ENCODE measurements around the gene ZNF423.
"Not testable (repeated sequence)": the region's sequence is repeated elsewhere in the genome, so short reads cannot be mapped to it uniquely, and the experiment has no call there.

ZNF423 gene

GRCh38 chr16:49688036-49688697 is 167.7 kb downstream of the ZNF423 start:
- no peak overlapping the region for H3K4me3 ChIP-seq

GRCh38 chr16:49687476-49688002 is 168.4 kb downstream of the ZNF423 start:
- no peak overlapping the region for H3K27ac ChIP-seq
- no peak overlapping the region for H3K4me3 ChIP-seq

More at GRCh38 chr16:49688036-49688697, 167.7 kb downstream of the ZNF423 start:
- H3K27ac ChIP-seq = no peak overlapping the region

GRCh38 chr16:49684696-49685095 is 171.2 kb downstream of the ZNF423 start:
- no peak overlapping the region for H3K4me3 ChIP-seq

GRCh38 chr16:49682577-49683165 is 173.2 kb downstream of the ZNF423 start:
- no peak overlapping the region for H3K27ac ChIP-seq

More at GRCh38 chr16:49684696-49685095, 171.2 kb downstream of the ZNF423 start:
- no peak overlapping the region for H3K27ac ChIP-seq

GRCh38 chr16:49681217-49681883 is 174.6 kb downstream of the ZNF423 start:
- Histone ChIP-seq H3K4me3 (no peak overlapping the region), H3K27ac (no peak overlapping the region)

More at GRCh38 chr16:49682577-49683165, 173.2 kb downstream of the ZNF423 start:
- H3K4me3 ChIP-seq = no peak overlapping the region

- no peak overlapping the region for H3K27ac ChIP-seq
- no peak overlapping the region for H3K4me3 ChIP-seq
Observed at GRCh38 chr16:49679095-49679494, 176.8 kb downstream of the ZNF423 start.

- not testable (repeated sequence) for H3K27ac ChIP-seq, H3K4me3 ChIP-seq
Observed at GRCh38 chr16:49677661-49678060, 178.3 kb downstream of the ZNF423 start.

- H3K4me3 ChIP-seq = no peak overlapping the region
- no peak overlapping the region for H3K27ac ChIP-seq
Observed at GRCh38 chr16:49675413-49675812, 180.5 kb downstream of the ZNF423 start.

- no peak overlapping the region for H3K27ac ChIP-seq
- H3K4me3 ChIP-seq = no peak overlapping the region
Observed at GRCh38 chr16:49674990-49675389, 180.9 kb downstream of the ZNF423 start.

GRCh38 chr16:49674351-49674851 is 181.5 kb downstream of the ZNF423 start:
- no peak overlapping the region for H3K4me3 ChIP-seq
- H3K27ac ChIP-seq = no peak overlapping the region

- Histone ChIP-seq H3K4me3 (no peak overlapping the region), H3K27ac (no peak overlapping the region)
Observed at GRCh38 chr16:49673442-49673841, 182.5 kb downstream of the ZNF423 start.

- Histone ChIP-seq H3K27ac (no peak overlapping the region), H3K4me3 (no peak overlapping the region)
Observed at GRCh38 chr16:49672753-49673152, 183.2 kb downstream of the ZNF423 start.

- no peak overlapping the region for H3K27ac ChIP-seq
- H3K4me3 ChIP-seq = no peak overlapping the region
Observed at GRCh38 chr16:49671333-49671732, 184.6 kb downstream of the ZNF423 start.

GRCh38 chr16:49670627-49671026 is 185.3 kb downstream of the ZNF423 start:
- H3K27ac ChIP-seq = no peak overlapping the region
- no peak overlapping the region for H3K4me3 ChIP-seq

GRCh38 chr16:49665482-49666230 is 190.3 kb downstream of the ZNF423 start:
- peak overlapping the region in 8 of 21 experiments; percentile 9 to 84 (median 76) for H3K27ac ChIP-seq
- no peak overlapping the region for H3K4me3 ChIP-seq

- Histone ChIP-seq H3K4me3 (peak overlapping the region in 3 of 7 experiments; percentile 1 to 22 (median 16)), H3K27ac (peak overlapping the region in 18 of 21 experiments; percentile 23 to 85 (median 69))
Observed at GRCh38 chr16:49664221-49665215, 191.4 kb downstream of the ZNF423 start.

- peak overlapping the region in 4 of 7 experiments; percentile 1 to 22 (median 16) for H3K4me3 ChIP-seq
- peak overlapping the region in 18 of 21 experiments; percentile 23 to 85 (median 69) for H3K27ac ChIP-seq
Observed at GRCh38 chr16:49663081-49664065, 192.5 kb downstream of the ZNF423 start.
